Astrocyte (in vitro differentiated cells and primary cell): ENCODE measurements around the gene ACTC1. TPM values are rescaled to one million over a fixed set of nuclear protein-coding genes. Genes with fewer than 3 reads are reported as not detected.

Source experiments
- DNase-seq: peaks from one replicate; pipeline ENCODE4 v3.0.0-alpha.2; 2010; ENCODE audit warnings: low read depth
- FAIRE-seq: peaks from 2 replicates; lab custom pipeline; 2011; peaks lifted over from hg19 to GRCh38; lab: Jason Lieb, UNC
- H2AFZ ChIP-seq: 2 replicates; pipeline ENCODE4 v1.6.0; 2012; ENCODE audit warnings: low read depth, low read length, inconsistent platforms
- H3K27ac ChIP-seq: 2 replicates; pipeline ENCODE4 v1.5.1; 2011; ENCODE audit warnings: low read depth, low read length, inconsistent platforms
- H3K27me3 ChIP-seq: 2 replicates; pipeline ENCODE4 v1.6.0; 2011; ENCODE audit warnings: low read length, inconsistent platforms; ENCODE audit not compliant: insufficient read depth
- H3K36me3 ChIP-seq: 2 replicates; pipeline ENCODE4 v1.5.1; 2011; ENCODE audit warnings: low read length, inconsistent platforms; ENCODE audit not compliant: insufficient read depth
- H3K4me1 ChIP-seq: 2 replicates; pipeline ENCODE4 v1.5.1; 2011; ENCODE audit warnings: low read length, inconsistent platforms; ENCODE audit not compliant: insufficient read depth
- H3K4me2 ChIP-seq: 2 replicates; pipeline ENCODE4 v1.6.0; 2012; ENCODE audit warnings: low read length, inconsistent platforms
- H3K4me3 ChIP-seq: 2 replicates; pipeline ENCODE4 v1.5.1; 2011; ENCODE audit warnings: low read depth, mild to moderate bottlenecking, low read length, inconsistent platforms; ENCODE audit not compliant: insufficient read depth
- H3K79me2 ChIP-seq: 2 replicates; pipeline ENCODE4 v1.6.0; 2012; ENCODE audit warnings: mild to moderate bottlenecking, low read length, inconsistent platforms; ENCODE audit not compliant: insufficient read depth
- H3K9ac ChIP-seq: 2 replicates; pipeline ENCODE4 v1.6.0; 2012; ENCODE audit warnings: mild to moderate bottlenecking, low read length, inconsistent platforms
- H3K9me3 ChIP-seq: 2 replicates; pipeline ENCODE4 v1.5.1; 2012; ENCODE audit warnings: low read depth, mild to moderate bottlenecking, low read length, inconsistent platforms; ENCODE audit not compliant: insufficient read depth
- H4K20me1 ChIP-seq: 2 replicates; pipeline ENCODE4 v1.6.0; 2012; ENCODE audit warnings: low read length, inconsistent platforms; ENCODE audit not compliant: insufficient read depth
- H3K27ac Mint-ChIP-seq: one replicate; pipeline ENCODE4 v1.8.0; 2021; ENCODE audit warnings: mild to moderate bottlenecking, mixed read lengths; ENCODE audit not compliant: unreplicated experiment
- H3K27me3 Mint-ChIP-seq: one replicate; pipeline ENCODE4 v1.8.0; 2021; ENCODE audit warnings: low read depth, mixed read lengths; ENCODE audit not compliant: unreplicated experiment
- H3K36me3 Mint-ChIP-seq: one replicate; pipeline ENCODE4 v1.8.0; 2021; ENCODE audit warnings: low read depth, mixed read lengths; ENCODE audit not compliant: unreplicated experiment
- H3K4me1 Mint-ChIP-seq: one replicate; pipeline ENCODE4 v1.8.0; 2021; ENCODE audit warnings: low read depth, mixed read lengths; ENCODE audit not compliant: unreplicated experiment
- H3K4me3 Mint-ChIP-seq: one replicate; pipeline ENCODE4 v1.8.0; 2021; ENCODE audit warnings: mild to moderate bottlenecking, moderate library complexity, mixed read lengths; ENCODE audit not compliant: unreplicated experiment
- H3K9me3 Mint-ChIP-seq: one replicate; pipeline ENCODE4 v1.8.0; 2021; ENCODE audit warnings: mild to moderate bottlenecking, mixed read lengths; ENCODE audit not compliant: unreplicated experiment
- CTCF ChIP-seq: IDR thresholded peaks from 2 replicates; pipeline ENCODE4 v1.5.1; 2011; ENCODE audit warnings: low read depth, mild to moderate bottlenecking, inconsistent platforms, low read length, moderate library complexity; ENCODE audit not compliant: insufficient read depth
- EZH2 ChIP-seq: IDR thresholded peaks from 2 replicates; pipeline ENCODE4 v1.6.1; 2012; ENCODE audit warnings: mild to moderate bottlenecking, low read length, inconsistent platforms; ENCODE audit not compliant: insufficient read depth
- total RNA-seq: library from RNA; stranded (reverse); gene quantifications from 2 replicates; pipeline ENCODE4 v1.2.1, GENCODE V29; 2021

Gene ACTC1
- total RNA-seq, 1 donor from 2014 or later: 942 TPM

GRCh38 chr15:34782901-34783300 is 12.4 kb downstream of the ACTC1 start:
- TF ChIP-seq EZH2 (no peak), CTCF (no peak)
- no peak overlapping the region for H3K27ac ChIP-seq
- no peaks in the 10 kb centered on the region for H3K9me3 Mint-ChIP-seq
- no peak overlapping the region for H3K4me3 ChIP-seq
- no peak overlapping the region for H3K9ac ChIP-seq
- no peak overlapping the region for H3K4me3 Mint-ChIP-seq
- H3K27me3 Mint-ChIP-seq: peaks cover 2% of the 10 kb centered on the region
- peaks cover 4% of the 10 kb centered on the region for H3K4me1 Mint-ChIP-seq
- H3K36me3 ChIP-seq: no peaks in the 10 kb centered on the region
- no peaks in the 10 kb centered on the region for H4K20me1 ChIP-seq
- no peaks in the 10 kb centered on the region for H3K36me3 Mint-ChIP-seq
- H2AFZ ChIP-seq: no peak overlapping the region
- H3K9me3 ChIP-seq: no peaks in the 10 kb centered on the region
- no peak for FAIRE-seq
- H3K4me2 ChIP-seq: no peak overlapping the region
- H3K27ac Mint-ChIP-seq: no peak overlapping the region
- no peaks in the 10 kb centered on the region for H3K79me2 ChIP-seq
- H3K4me1 ChIP-seq: no peaks in the 10 kb centered on the region
- H3K27me3 ChIP-seq: no peaks in the 10 kb centered on the region
- no peak for DNase-seq

- no peaks in the 10 kb centered on the region for H3K79me2 ChIP-seq
- H3K27me3 Mint-ChIP-seq: no peaks in the 10 kb centered on the region
- H3K27ac ChIP-seq: no peak overlapping the region
- no peak overlapping the region for H2AFZ ChIP-seq
- DNase-seq (no peak), FAIRE-seq (no peak)
- H3K4me3 Mint-ChIP-seq: no peak overlapping the region
- TF ChIP-seq CTCF (no peak), EZH2 (no peak)
- no peaks in the 10 kb centered on the region for H3K9me3 ChIP-seq
- H3K27ac Mint-ChIP-seq: no peak overlapping the region
- H3K4me2 ChIP-seq: no peak overlapping the region
- no peak overlapping the region for H3K4me3 ChIP-seq
- H3K9ac ChIP-seq: no peak overlapping the region
- H3K4me1 ChIP-seq: no peaks in the 10 kb centered on the region
- no peaks in the 10 kb centered on the region for H3K9me3 Mint-ChIP-seq
- H3K27me3 ChIP-seq: no peaks in the 10 kb centered on the region
- no peaks in the 10 kb centered on the region for H3K36me3 Mint-ChIP-seq
- H3K36me3 ChIP-seq: no peaks in the 10 kb centered on the region
- no peaks in the 10 kb centered on the region for H4K20me1 ChIP-seq
- H3K4me1 Mint-ChIP-seq: peaks cover 4% of the 10 kb centered on the region
These were observed 14.6 kb downstream of the ACTC1 start for GRCh38 chr15:34780725-34781124.

GRCh38 chr15:34776606-34777105 is 18.7 kb downstream of the ACTC1 start:
- H4K20me1 ChIP-seq: no peaks in the 10 kb centered on the region
- H3K9me3 ChIP-seq: no peaks in the 10 kb centered on the region
- FAIRE-seq (no peak), DNase-seq (no peak)
- no peak overlapping the region for H3K9ac ChIP-seq
- H3K79me2 ChIP-seq: no peaks in the 10 kb centered on the region
- Mint-ChIP-seq H3K27ac (no peak overlapping the region), H3K9me3 (no peaks in the 10 kb centered on the region), H3K27me3 (peaks cover 4% of the 10 kb centered on the region), H3K36me3 (no peaks in the 10 kb centered on the region), H3K4me1 (no peaks in the 10 kb centered on the region), H3K4me3 (no peak overlapping the region)
- no peak overlapping the region for H2AFZ ChIP-seq
- TF ChIP-seq EZH2 (no peak), CTCF (no peak)
- H3K4me3 ChIP-seq: no peak overlapping the region
- no peaks in the 10 kb centered on the region for H3K4me1 ChIP-seq
- H3K27me3 ChIP-seq: peaks cover 5% of the 10 kb centered on the region
- no peak overlapping the region for H3K27ac ChIP-seq
- H3K36me3 ChIP-seq: no peaks in the 10 kb centered on the region
- no peak overlapping the region for H3K4me2 ChIP-seq
